RPMI7951 (cell line): Measurements from ENCODE around the gene PNMA8C. TPM values are rescaled to one million over a fixed set of nuclear protein-coding genes. Genes with fewer than 3 reads are reported as not detected.
"Not testable (repeated sequence)": the region's sequence is repeated elsewhere in the genome, so short reads cannot be mapped to it uniquely, and the experiment has no call there.

Source experiments
- DNase-seq: peaks from one replicate; pipeline ENCODE4 v3.0.0-alpha.2; 2012; ENCODE audit warnings: low read depth
- total RNA-seq: library from RNA; depleted of rRNA; stranded (reverse); fragments of >200 nt; shearing (Covaris generic); gene quantifications from 2 replicates; pipeline ENCODE4 v1.2.3, GENCODE V29; 2014

The PNMA8C gene
- total RNA-seq, 1 experiment from 2014 or later, result not detected

- DNase-seq, result no peak
These were observed 19.1 kb upstream of the PNMA8C start for GRCh38 chr19:46447824-46448223.

- no peak for DNase-seq
These were observed 18.3 kb upstream of the PNMA8C start for GRCh38 chr19:46447006-46447405.

GRCh38 chr19:46446021-46446420, 17.3 kb upstream of the PNMA8C start:
- DNase-seq, result no peak

- DNase-seq, result peak; percentile 77
These were observed 14.2 kb upstream of the PNMA8C start for GRCh38 chr19:46442808-46443450.

GRCh38 chr19:46441866-46442265, 13.1 kb upstream of the PNMA8C start:
- DNase-seq, result no peak

- not testable (repeated sequence) for DNase-seq
These were observed 7.0 kb upstream of the PNMA8C start for GRCh38 chr19:46435689-46436088.

GRCh38 chr19:46435009-46435408, 6.3 kb upstream of the PNMA8C start:
- DNase-seq, result peak; percentile 33

GRCh38 chr19:46433470-46433869, 4.7 kb upstream of the PNMA8C start:
- not testable (repeated sequence) for DNase-seq

GRCh38 chr19:46431824-46432223, 3.1 kb upstream of the PNMA8C start:
- no peak for DNase-seq

GRCh38 chr19:46429999-46430398, 1.3 kb upstream of the PNMA8C start:
- no peak for DNase-seq

- DNase-seq, result no peak
These were observed 1.2 kb downstream of the PNMA8C start for GRCh38 chr19:46427518-46428045.

GRCh38 chr19:46426506-46427162, 2.1 kb downstream of the PNMA8C start:
- no peak for DNase-seq

- DNase-seq, result no peak
These were observed 2.7 kb downstream of the PNMA8C start for GRCh38 chr19:46426035-46426505.

- DNase-seq, result no peak
These were observed 5.5 kb downstream of the PNMA8C start for GRCh38 chr19:46423188-46423587.

- no peak for DNase-seq
These were observed 6.4 kb downstream of the PNMA8C start for GRCh38 chr19:46422344-46422743.

GRCh38 chr19:46420056-46420455, 8.7 kb downstream of the PNMA8C start:
- no peak for DNase-seq

GRCh38 chr19:46415804-46416709, 12.7 kb downstream of the PNMA8C start:
- peak; percentile 84 for DNase-seq

- not testable (repeated sequence) for DNase-seq
These were observed 13.8 kb downstream of the PNMA8C start for GRCh38 chr19:46414899-46415298.

GRCh38 chr19:46413262-46414031, 15.3 kb downstream of the PNMA8C start, which contains the start of gene CCDC8:
Gene CCDC8 (minus strand): TSS chr19:46413564. CDS start chr19:46412810, 754 bp downstream.
- peak; percentile 59 for DNase-seq

GRCh38 chr19:46412650-46413261, 16.0 kb downstream of the PNMA8C start:
- no peak for DNase-seq
